K562 (cell line): ENCODE data around the gene ARHGAP18. TPM values are rescaled to one million over a fixed set of nuclear protein-coding genes. Genes with fewer than 3 reads are reported as not detected.

Experiments
- ATAC-seq: fragments of 200-7000 bp; cut with Tn5 transposase; 3 replicates; pipeline ENCODE4 v1.9.1; 2020; ENCODE audit warnings: moderate library complexity
- BruUV-seq: library from RNA; stranded (reverse); fragments of 400-500 nt; replicated peaks from 2 replicates; lab custom pipeline; 2021; lab: Mats Ljungman, UMichigan
- CTCF ChIA-PET: fragments of 300-600 bp; formaldehyde crosslinking; extraction: SDS; loops from one replicate; lab custom pipeline; 2021; ENCODE audit warnings: low intra/inter-chr PET ratio; lab: Yijun Ruan, JAX
- POLR2A ChIA-PET: fragments of 300-600, 350-650 bp; sonication (Branson Sonifier 250); formaldehyde crosslinking; extraction: SDS; loops from one replicate; lab custom pipeline; 2021; ENCODE audit warnings: antibody characterized with exemption, inconsistent platforms; lab: Yijun Ruan, JAX
- DNase-seq, 4 experiments: peaks; one replicate each; pipeline versions ENCODE4 v3.0.0 to v3.0.0-alpha.2; 2011 to 2018; ENCODE audit warnings: low spot score in 3 of 4, mixed read lengths in 3 of 4; ENCODE audit errors: extremely low read depth in 1 of 4
- FAIRE-seq: peaks from 2 replicates; lab custom pipeline; 2011; peaks lifted over from hg19 to GRCh38; lab: Jason Lieb, UNC
- H2AFZ ChIP-seq: 2 replicates; pipeline ENCODE4 v1.6.0; 2011; ENCODE audit warnings: low read depth, low read length, control low read depth, inconsistent platforms
- H3K27ac ChIP-seq: fragments of 200-600 bp; 3 replicates; pipeline ENCODE4 v1.8.0; 2011; ENCODE audit warnings: low read depth, mild to moderate bottlenecking, control low read depth, inconsistent platforms, low read length, moderate library complexity, mixed read lengths; ENCODE audit errors: extremely low read depth
- H3K27me3 ChIP-seq, 2 experiments: fragments of 300-600 bp in 1 of 2; 2 replicates in 1 of 2; 3 replicates in 1 of 2; pipeline versions ENCODE4 v1.6.0 to v1.8.0; 2011; ENCODE audit warnings: inconsistent platforms in 2 of 2, low read length in 2 of 2, mild to moderate bottlenecking in 1 of 2, mixed read lengths in 1 of 2, moderate library complexity in 1 of 2; ENCODE audit not compliant: control insufficient read depth in 2 of 2, insufficient read depth in 2 of 2
- H3K36me3 ChIP-seq: fragments of 300-600 bp; 3 replicates; pipeline ENCODE4 v1.8.0; 2011; ENCODE audit warnings: mild to moderate bottlenecking, low read length, inconsistent platforms; ENCODE audit not compliant: control insufficient read depth, insufficient read depth
- H3K4me1 ChIP-seq, 2 experiments: fragments of 200-600 bp in 1 of 2; replicated peaks in 1 of 2; 2 replicates in 1 of 2; 3 replicates in 1 of 2; pipeline versions ENCODE4 v1.5.1 to v1.8.0; 2011; ENCODE audit warnings: inconsistent platforms in 2 of 2, low read length in 2 of 2, mild to moderate bottlenecking in 1 of 2, mixed read lengths in 1 of 2, moderate library complexity in 1 of 2; ENCODE audit not compliant: control insufficient read depth in 2 of 2, insufficient read depth in 2 of 2
- H3K4me2 ChIP-seq: 2 replicates; pipeline ENCODE4 v1.6.1; 2011; ENCODE audit warnings: low read length, control low read depth, inconsistent platforms, mixed read lengths; ENCODE audit not compliant: insufficient read depth
- H3K4me3 ChIP-seq: fragments of 200-600 bp; sonication (generic), shearing (Covaris generic); 2 replicates; pipeline ENCODE4 v1.5.1; 2016; ENCODE audit warnings: control low read depth, inconsistent platforms
- H3K79me2 ChIP-seq: fragments of 200-600 bp; 3 replicates; pipeline ENCODE4 v1.8.0; 2011; ENCODE audit warnings: low read length, inconsistent platforms; ENCODE audit not compliant: control insufficient read depth, insufficient read depth
- H3K9ac ChIP-seq, 2 experiments: 2 replicates each; pipeline versions ENCODE4 v1.6.0 to v1.6.1; 2011; ENCODE audit warnings: low read depth in 2 of 2, low read length in 2 of 2, control low read depth in 1 of 2, inconsistent platforms in 1 of 2, mild to moderate bottlenecking in 1 of 2, mixed read lengths in 1 of 2; ENCODE audit not compliant: insufficient read depth in 1 of 2
- H3K9me1 ChIP-seq: one replicate; pipeline ENCODE4 v1.6.0; 2011; ENCODE audit warnings: inconsistent platforms, mild to moderate bottlenecking, low read length, moderate library complexity; ENCODE audit not compliant: control insufficient read depth, insufficient read depth
- H3K9me3 ChIP-seq: replicated peaks from 2 replicates; pipeline ENCODE4 v1.5.1; 2011; ENCODE audit warnings: low read depth, low read length, inconsistent platforms; ENCODE audit not compliant: control insufficient read depth, insufficient read depth
- H4K20me1 ChIP-seq: replicated peaks from 2 replicates; pipeline ENCODE4 v1.6.1; 2011; ENCODE audit warnings: low read length, inconsistent platforms, mixed read lengths; ENCODE audit not compliant: control insufficient read depth, insufficient read depth
- ARID1B ChIP-seq: fragments of 450-650 bp; IDR thresholded peaks from 2 replicates; pipeline ENCODE4 v1.6.1; 2016; ENCODE audit warnings: antibody characterized with exemption, mild to moderate bottlenecking, inconsistent platforms
- ETV6 ChIP-seq, 3 experiments: fragments of 150-350 bp in 1 of 3; sonication (generic) in 1 of 3; formaldehyde crosslinking in 1 of 3; IDR thresholded peaks; 2 replicates each; pipeline versions ENCODE4 v1.6.1 to v1.8.0; 2014 to 2022; ENCODE audit warnings: borderline replicate concordance in 2 of 3, low read depth in 2 of 3, antibody characterized with exemption in 1 of 3, low read length in 1 of 3, mild to moderate bottlenecking in 1 of 3, missing genetic modification reagents in 1 of 3
- FOXA1 ChIP-seq: fragments of 450-650 bp; IDR thresholded peaks from 2 replicates; pipeline ENCODE4 v1.6.1; 2016; ENCODE audit warnings: mild to moderate bottlenecking, borderline replicate concordance
- MYC ChIP-seq, 2 experiments: fragments of 250-450 bp in 1 of 2; sonication (Bioruptor Pico) in 1 of 2; IDR thresholded peaks; 2 replicates each; pipeline versions ENCODE4 v1.5.1 to v1.6.1; 2012 to 2021; ENCODE audit warnings: low read depth in 2 of 2, borderline replicate concordance in 1 of 2, improper control_type of control experiment in 1 of 2, low read length in 1 of 2, mild to moderate bottlenecking in 1 of 2, moderate library complexity in 1 of 2
- OTX1 ChIP-seq: fragments of 450-650 bp; formaldehyde crosslinking; IDR thresholded peaks from 2 replicates; pipeline ENCODE4 v1.4.0; 2022; ENCODE audit warnings: mild to moderate bottlenecking
- PTBP1 ChIP-seq: fragments of 200-400 bp; formaldehyde crosslinking; IDR thresholded peaks from 2 replicates; pipeline ENCODE4 v1.6.1; 2017; ENCODE audit warnings: low read depth, low read length
- ZNF12 ChIP-seq: sonication (generic); formaldehyde crosslinking; IDR thresholded peaks from 2 replicates; pipeline ENCODE4 v1.4.0; 2020; ENCODE audit warnings: mild to moderate bottlenecking, missing genetic modification reagents
- WGBS: fragments of 100-300 bp; shearing (Covaris generic); methylation state at CpG from one replicate; pipeline ENCODE4 v1.1.6; 2016; ENCODE audit warnings: low coverage, mixed read lengths; ENCODE audit not compliant: insufficient coverage; ENCODE audit errors: missing lambda C conversion rate; 5-methylcytosine and 5-hydroxymethylcytosine counted together
- in situ Hi-C: fragments of 300-500 bp; cut with MboI; formaldehyde crosslinking; loops from 4 replicates; pipeline ENCODE4 v1.15.0; 2018; ENCODE audit warnings: inconsistent platforms, mixed read lengths
- intact Hi-C: fragments of 100-400 bp; cut with micrococcal nuclease; formaldehyde crosslinking; loops from 2 replicates; pipeline ENCODE4 v1.14.2; 2022
- polyA plus RNA-seq, 8 experiments: library from polyadenylated mRNA; depleted of rRNA in 4 of 8; stranded (reverse) in 5 of 8; unstranded in 3 of 8; fragments of >200 nt; fragmentation: Nextera tagmentation in 2 of 8; fragmentation: Illumina TruSeq in 1 of 8; extraction: Ambion mirVana in 2 of 8; extraction: Trizol in 1 of 8; gene quantifications; 2 replicates each; pipeline versions ENCODE4 v1.2.1 to v1.2.3, GENCODE V29; 2011 to 2014; ENCODE audit warnings: inconsistent platforms in 1 of 8, missing spikeins in 1 of 8
- total RNA-seq, 7 experiments: library from RNA; depleted of rRNA in 6 of 7; stranded (reverse); fragments of >200 nt in 6 of 7; fragmentation: Illumina TruSeq in 2 of 7; extraction: Trizol in 2 of 7; gene quantifications; 2 replicates each; pipeline versions ENCODE4 v1.2.1 to v1.2.3, GENCODE V29; 2011 to 2021; ENCODE audit warnings: low replicate concordance in 1 of 7
- TF ChIP-seq, protein P1 (sequence below): fragments of 450-650 bp; IDR thresholded peaks from 2 replicates; pipeline ENCODE4 v1.6.1; 2017; ENCODE audit warnings: antibody characterized with exemption, mild to moderate bottlenecking
- TF ChIP-seq, protein P2 (sequence below), 3 experiments: IDR thresholded peaks in 2 of 3; conservative IDR thresholded peaks in 1 of 3; 2 replicates each; pipeline ENCODE4 v1.5.1; 2011 to 2012; ENCODE audit warnings: low read length in 3 of 3, mild to moderate bottlenecking in 3 of 3, control low read depth in 2 of 3, improper control_type of control experiment in 1 of 3, inconsistent platforms in 1 of 3, low read depth in 1 of 3, mixed read lengths in 1 of 3, moderate library complexity in 1 of 3; ENCODE audit not compliant: insufficient read depth in 2 of 3

ARHGAP18 gene
- total and polyA plus RNA-seq, 9 of the 15 experiments (the other 6 are each of a cell fraction or from before 2014, with no cell fraction given), result 13.3 to 29.7 (median 21.1) TPM

DNA sequence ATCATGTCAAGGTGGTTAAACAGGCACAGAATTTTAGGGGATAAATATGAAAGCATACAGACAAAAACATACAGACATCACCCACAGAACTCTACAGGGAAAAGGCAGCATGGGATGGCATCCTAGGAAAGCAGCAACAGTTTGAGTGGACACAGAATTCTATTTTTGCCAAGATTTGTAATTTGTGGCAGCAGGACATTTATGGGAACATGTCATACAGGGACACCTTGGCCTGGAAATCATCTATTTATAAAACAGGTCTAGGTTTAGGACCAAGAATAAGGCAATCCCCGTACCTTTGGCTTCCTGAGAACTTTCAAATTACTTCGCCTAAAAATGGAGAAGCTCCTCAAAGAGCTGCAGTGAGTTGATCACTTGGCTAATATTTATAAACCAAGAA, 17.5 kb downstream of the ARHGAP18 start:
- CTCF ChIA-PET, result no interaction called here

DNA sequence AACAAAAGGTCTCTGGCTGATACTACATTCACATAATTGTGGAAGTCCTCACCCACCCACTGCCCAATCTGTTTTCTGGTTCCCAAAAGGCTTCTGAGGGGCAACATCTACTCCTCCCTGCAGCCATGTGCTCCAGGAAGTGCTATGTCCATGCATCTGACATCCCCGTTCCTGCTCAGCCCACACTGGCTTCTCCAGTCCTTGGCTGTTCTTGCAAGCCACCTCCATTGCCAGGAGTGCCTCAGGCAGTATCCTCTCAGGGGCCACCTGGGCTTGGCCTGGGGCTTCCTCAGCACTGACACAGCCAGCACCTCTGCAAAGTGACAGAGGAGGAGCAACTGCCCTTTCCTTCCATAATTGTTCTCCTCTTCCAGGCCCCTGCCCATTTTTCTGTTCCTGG, 18.3 kb downstream of the ARHGAP18 start:
- POLR2A ChIA-PET, result no interaction called here
- Histone ChIP-seq H3K9me3 (no peaks in the 10 kb centered on the region), H3K36me3 (no peaks in the 10 kb centered on the region; the same call in 2 of the 3 replicates), H3K4me3 (no peak overlapping the region), H3K4me1 (peaks cover 23 to 87% of the 10 kb centered on the region in 2 experiments), H4K20me1 (no peaks in the 10 kb centered on the region), H2AFZ (peak overlapping the region; percentile 75), H3K27ac (peak overlapping the region; percentile 64), H3K4me2 (peak overlapping the region; percentile 64), H3K9ac (peak overlapping the region; percentile 58 to 89), H3K79me2 (peaks cover 96% of the 10 kb centered on the region), H3K9me1 (no peaks in the 10 kb centered on the region), H3K27me3 (no peaks in the 10 kb centered on the region)
- DNase-seq (peak in 1 of 4 experiments; percentile 22), ATAC-seq (peak; percentile 42), FAIRE-seq (no peak)
- BruUV-seq, result no TSS peak
- CTCF ChIA-PET, result no interaction called here
- intact Hi-C loops, result no loop called here
- 11% methylated on average over 1 of the region's 1 CpG for WGBS
- in situ Hi-C loops, result no loop called here
- TF ChIP-seq MYC (IDR thresholded peaks at IDR 0.05; ENCODE audit: low read depth, low read length), result peak; percentile 30; the same call in 1 of the 2 replicates
- TF ChIP-seq MYC (CRISPR knock-in tag; IDR thresholded peaks at IDR 0.05; ENCODE audit: borderline replicate concordance, low read depth), result no peak
- no peak for TF ChIP-seq FOXA1
- TF ChIP-seq, protein P1, sequence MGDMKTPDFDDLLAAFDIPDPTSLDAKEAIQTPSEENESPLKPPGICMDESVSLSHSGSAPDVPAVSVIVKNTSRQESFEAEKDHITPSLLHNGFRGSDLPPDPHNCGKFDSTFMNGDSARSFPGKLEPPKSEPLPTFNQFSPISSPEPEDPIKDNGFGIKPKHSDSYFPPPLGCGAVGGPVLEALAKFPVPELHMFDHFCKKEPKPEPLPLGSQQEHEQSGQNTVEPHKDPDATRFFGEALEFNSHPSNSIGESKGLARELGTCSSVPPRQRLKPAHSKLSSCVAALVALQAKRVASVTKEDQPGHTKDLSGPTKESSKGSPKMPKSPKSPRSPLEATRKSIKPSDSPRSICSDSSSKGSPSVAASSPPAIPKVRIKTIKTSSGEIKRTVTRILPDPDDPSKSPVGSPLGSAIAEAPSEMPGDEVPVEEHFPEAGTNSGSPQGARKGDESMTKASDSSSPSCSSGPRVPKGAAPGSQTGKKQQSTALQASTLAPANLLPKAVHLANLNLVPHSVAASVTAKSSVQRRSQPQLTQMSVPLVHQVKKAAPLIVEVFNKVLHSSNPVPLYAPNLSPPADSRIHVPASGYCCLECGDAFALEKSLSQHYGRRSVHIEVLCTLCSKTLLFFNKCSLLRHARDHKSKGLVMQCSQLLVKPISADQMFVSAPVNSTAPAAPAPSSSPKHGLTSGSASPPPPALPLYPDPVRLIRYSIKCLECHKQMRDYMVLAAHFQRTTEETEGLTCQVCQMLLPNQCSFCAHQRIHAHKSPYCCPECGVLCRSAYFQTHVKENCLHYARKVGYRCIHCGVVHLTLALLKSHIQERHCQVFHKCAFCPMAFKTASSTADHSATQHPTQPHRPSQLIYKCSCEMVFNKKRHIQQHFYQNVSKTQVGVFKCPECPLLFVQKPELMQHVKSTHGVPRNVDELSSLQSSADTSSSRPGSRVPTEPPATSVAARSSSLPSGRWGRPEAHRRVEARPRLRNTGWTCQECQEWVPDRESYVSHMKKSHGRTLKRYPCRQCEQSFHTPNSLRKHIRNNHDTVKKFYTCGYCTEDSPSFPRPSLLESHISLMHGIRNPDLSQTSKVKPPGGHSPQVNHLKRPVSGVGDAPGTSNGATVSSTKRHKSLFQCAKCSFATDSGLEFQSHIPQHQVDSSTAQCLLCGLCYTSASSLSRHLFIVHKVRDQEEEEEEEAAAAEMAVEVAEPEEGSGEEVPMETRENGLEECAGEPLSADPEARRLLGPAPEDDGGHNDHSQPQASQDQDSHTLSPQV, result peak; percentile 84
- no peak for TF ChIP-seq ARID1B
- TF ChIP-seq PTBP1, result no peak
- TF ChIP-seq, protein P2, sequence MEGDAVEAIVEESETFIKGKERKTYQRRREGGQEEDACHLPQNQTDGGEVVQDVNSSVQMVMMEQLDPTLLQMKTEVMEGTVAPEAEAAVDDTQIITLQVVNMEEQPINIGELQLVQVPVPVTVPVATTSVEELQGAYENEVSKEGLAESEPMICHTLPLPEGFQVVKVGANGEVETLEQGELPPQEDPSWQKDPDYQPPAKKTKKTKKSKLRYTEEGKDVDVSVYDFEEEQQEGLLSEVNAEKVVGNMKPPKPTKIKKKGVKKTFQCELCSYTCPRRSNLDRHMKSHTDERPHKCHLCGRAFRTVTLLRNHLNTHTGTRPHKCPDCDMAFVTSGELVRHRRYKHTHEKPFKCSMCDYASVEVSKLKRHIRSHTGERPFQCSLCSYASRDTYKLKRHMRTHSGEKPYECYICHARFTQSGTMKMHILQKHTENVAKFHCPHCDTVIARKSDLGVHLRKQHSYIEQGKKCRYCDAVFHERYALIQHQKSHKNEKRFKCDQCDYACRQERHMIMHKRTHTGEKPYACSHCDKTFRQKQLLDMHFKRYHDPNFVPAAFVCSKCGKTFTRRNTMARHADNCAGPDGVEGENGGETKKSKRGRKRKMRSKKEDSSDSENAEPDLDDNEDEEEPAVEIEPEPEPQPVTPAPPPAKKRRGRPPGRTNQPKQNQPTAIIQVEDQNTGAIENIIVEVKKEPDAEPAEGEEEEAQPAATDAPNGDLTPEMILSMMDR (IDR thresholded peaks at IDR 0.05 in 2 of 3, conservative IDR thresholded peaks at IDR 0.05 in 1 of 3; ENCODE audit: insufficient read depth in 2 of 3, low read depth in 1 of 3, low read length in 3 of 3), result no peak

More for the DNA sequence above, 17.5 kb downstream of the ARHGAP18 start:
- peak overlapping the region in 1 of 2 experiments; percentile 58; a peak in 2 of 4 replicates for H3K9ac ChIP-seq
- H3K4me2 ChIP-seq, result peak overlapping the region; percentile 64; the same call in 1 of the 2 replicates
- H3K9me1 ChIP-seq, result no peaks in the 10 kb centered on the region
- no peak for FAIRE-seq
- POLR2A ChIA-PET, result interaction anchor here (1.2 kb wide), 1 partner anchor 17 kb away, joined by 4 read pairs; the partner anchor contains the start of gene ARHGAP18
- peaks cover 99% of the 10 kb centered on the region for H3K79me2 ChIP-seq
- DNase-seq, result no peak
- peak overlapping the region; percentile 67 for H3K27ac ChIP-seq
- H3K4me3 ChIP-seq, result no peak overlapping the region
- BruUV-seq, result no TSS peak
- in situ Hi-C loops, result no loop called here
- H2AFZ ChIP-seq, result peak overlapping the region; percentile 75; the same call in 1 of the 2 replicates
- no peak for ATAC-seq
- no peaks in the 10 kb centered on the region for H4K20me1 ChIP-seq
- H3K27me3 ChIP-seq, result no peaks in the 10 kb centered on the region
- H3K9me3 ChIP-seq, result no peaks in the 10 kb centered on the region
- H3K4me1 ChIP-seq, result peaks cover 23 to 89% of the 10 kb centered on the region in 2 experiments
- TF ChIP-seq OTX1 (CRISPR knock-in tag), result no peak
- TF ChIP-seq ETV6 (IDR thresholded peaks at IDR 0.05; ENCODE audit: borderline replicate concordance in 1 of 2, low read depth in 2 of 2, low read length in 1 of 2), result no peak
- no peak for TF ChIP-seq ETV6 (CRISPR knock-in tag; IDR thresholded peaks at IDR 0.05; ENCODE audit: borderline replicate concordance)
- TF ChIP-seq ZNF12 (CRISPR knock-in tag), result no peak
- TF ChIP-seq, all 486 proteins: peak for 0
- WGBS, result 71% methylated on average over 2 of the region's 2 CpGs
- intact Hi-C loops, result no loop called here
- no peaks in the 10 kb centered on the region; the same call in 2 of the 3 replicates for H3K36me3 ChIP-seq
